Measurements from ENCODE around the gene C3orf20.

C3orf20 gene

GRCh38 chr3:14758959-14759358 is 84.0 kb downstream of the C3orf20 start:
- DNase-seq (ENCODE audit: low spot score), result no peak

- DNase-seq (ENCODE audit: low spot score), result no peak
Observed at GRCh38 chr3:14760185-14760584, 85.2 kb downstream of the C3orf20 start.

GRCh38 chr3:14761121-14761672 is 86.3 kb downstream of the C3orf20 start:
- DNase-seq (ENCODE audit: low spot score), result no peak

GRCh38 chr3:14761866-14762265 is 86.9 kb downstream of the C3orf20 start:
- DNase-seq (ENCODE audit: low spot score), result no peak

GRCh38 chr3:14762701-14763100 is 87.8 kb downstream of the C3orf20 start:
- no peak for DNase-seq (ENCODE audit: low spot score)

GRCh38 chr3:14764331-14765059 is 89.6 kb downstream of the C3orf20 start:
- DNase-seq (ENCODE audit: low spot score), result no peak

GRCh38 chr3:14765060-14765400 is 90.1 kb downstream of the C3orf20 start:
- DNase-seq (ENCODE audit: low spot score), result no peak

GRCh38 chr3:14765576-14766427 is 90.9 kb downstream of the C3orf20 start:
- no peak for DNase-seq (ENCODE audit: low spot score)

GRCh38 chr3:14766428-14767244 is 91.7 kb downstream of the C3orf20 start:
- DNase-seq (ENCODE audit: low spot score), result no peak

- no peak for DNase-seq (ENCODE audit: low spot score)
Observed at GRCh38 chr3:14767245-14768051, 92.5 kb downstream of the C3orf20 start.

- DNase-seq (ENCODE audit: low spot score), result no peak
Observed at GRCh38 chr3:14768182-14768790, 93.3 kb downstream of the C3orf20 start.

GRCh38 chr3:14768881-14769280 is 93.9 kb downstream of the C3orf20 start:
- no peak for DNase-seq (ENCODE audit: low spot score)

GRCh38 chr3:14769544-14770325 is 94.8 kb downstream of the C3orf20 start:
- no peak for DNase-seq (ENCODE audit: low spot score)

- DNase-seq (ENCODE audit: low spot score), result no peak
Observed at GRCh38 chr3:14770591-14770990, 95.7 kb downstream of the C3orf20 start.

GRCh38 chr3:14771593-14772497 is 96.9 kb downstream of the C3orf20 start:
- no peak for DNase-seq (ENCODE audit: low spot score)

GRCh38 chr3:14772533-14773138 is 97.7 kb downstream of the C3orf20 start:
- DNase-seq (ENCODE audit: low spot score), result no peak

- no peak for DNase-seq (ENCODE audit: low spot score)
Observed at GRCh38 chr3:14773281-14773680, 98.3 kb downstream of the C3orf20 start.

GRCh38 chr3:14773691-14774128 is 98.8 kb downstream of the C3orf20 start:
- DNase-seq (ENCODE audit: low spot score), result no peak

GRCh38 chr3:14774431-14774830 is 99.5 kb downstream of the C3orf20 start:
- DNase-seq (ENCODE audit: low spot score), result no peak
